ENCODE measurements around the gene SOAT2.

- TF ChIP-seq POLR2A (IDR thresholded peaks at IDR 0.05; ENCODE audit: low read depth, low read length) = no peak
- TF ChIP-seq POLR2AphosphoS5 (IDR thresholded peaks at IDR 0.05; ENCODE audit: low read depth, low read length) = no peak
- TF ChIP-seq TAF1 (IDR thresholded peaks at IDR 0.05; ENCODE audit: borderline replicate concordance, low read depth, low read length) = no peak
These were observed 47.8 kb downstream of the SOAT2 start for GRCh38 chr12:53151039-53151438.

Measured in GM12892 (cell line).